T1000 (cell line): ENCODE results near the gene S100Z.
A peak's percentile ranks its signal among the peaks of the same experiment; 100 is the strongest.
"Not testable (repeated sequence)": the region's sequence is repeated elsewhere in the genome, so short reads cannot be mapped to it uniquely, and the experiment has no call there.

Source experiments
- DNase-seq: peaks from one replicate; lab custom pipeline; 2025; ENCODE audit warnings: mixed read lengths; lab: John Stamatoyannopoulos, UW

Gene S100Z

DNA sequence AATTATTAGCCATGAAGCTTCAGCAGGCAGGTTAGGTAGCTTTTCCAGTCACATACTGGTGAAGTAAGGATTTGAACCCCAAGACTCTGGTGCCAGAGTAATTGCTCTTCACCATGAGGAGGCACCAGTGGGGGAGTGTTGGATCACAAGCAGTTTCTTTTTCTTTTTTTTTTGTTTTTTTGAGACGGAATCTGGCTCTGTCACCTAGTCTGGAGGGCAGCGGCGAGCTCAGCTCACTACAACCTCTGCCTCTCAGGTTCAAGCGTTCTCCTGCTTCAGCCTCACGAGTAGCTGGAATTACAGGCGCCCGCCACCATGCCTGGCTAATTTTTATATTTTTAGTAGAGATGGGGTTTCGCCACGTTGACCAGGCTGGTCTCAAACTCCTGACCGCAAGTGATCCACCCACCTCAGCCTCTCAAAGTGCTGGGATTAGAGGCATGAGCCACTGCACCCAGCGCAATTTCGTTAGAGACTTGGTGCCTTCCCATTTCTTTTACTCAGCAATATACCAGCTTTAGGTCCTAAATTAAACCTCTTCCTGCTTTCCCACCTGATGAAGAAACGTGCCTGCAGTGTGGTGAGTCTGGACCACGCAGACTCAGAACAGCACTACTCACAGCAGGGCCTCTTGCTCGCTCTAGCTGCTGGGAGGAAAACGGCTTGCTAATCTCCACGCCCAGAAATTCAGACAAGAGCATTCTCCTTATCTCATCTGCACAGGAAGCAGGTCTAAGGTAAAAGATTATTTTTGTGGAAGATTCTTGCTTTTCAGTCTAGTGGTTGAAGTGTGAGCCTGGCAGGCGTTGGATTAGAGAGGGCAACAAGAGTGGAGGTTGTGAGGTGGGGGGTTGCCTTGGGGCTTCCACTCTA is at the start of gene S100Z:
Gene S100Z (plus strand): TSS at position 596 of the 873 bp plus-strand sequence. CDS start 25,346 bp downstream, outside the sequence.
- DNase-seq: no peak

DNA sequence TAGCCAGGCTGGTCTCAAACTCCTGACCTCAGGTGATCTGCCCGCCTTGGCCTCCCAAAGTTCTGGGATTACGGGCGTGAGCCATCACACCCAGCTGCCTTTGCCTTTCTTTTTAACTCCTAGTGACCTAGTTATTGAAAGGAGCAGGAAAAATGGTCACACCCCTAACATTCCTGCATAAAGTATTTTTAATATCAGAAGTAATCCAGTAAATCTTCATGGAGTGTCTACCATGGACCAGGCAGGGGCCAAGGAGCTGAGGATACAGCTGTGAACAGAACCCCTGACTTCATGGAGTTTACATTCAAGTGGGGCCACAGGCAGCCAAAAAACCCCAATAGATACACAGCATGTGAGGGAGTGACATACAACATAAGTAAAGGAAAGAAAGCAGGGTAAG is 49.2 kb upstream of the S100Z start:
- no peak for DNase-seq

DNA sequence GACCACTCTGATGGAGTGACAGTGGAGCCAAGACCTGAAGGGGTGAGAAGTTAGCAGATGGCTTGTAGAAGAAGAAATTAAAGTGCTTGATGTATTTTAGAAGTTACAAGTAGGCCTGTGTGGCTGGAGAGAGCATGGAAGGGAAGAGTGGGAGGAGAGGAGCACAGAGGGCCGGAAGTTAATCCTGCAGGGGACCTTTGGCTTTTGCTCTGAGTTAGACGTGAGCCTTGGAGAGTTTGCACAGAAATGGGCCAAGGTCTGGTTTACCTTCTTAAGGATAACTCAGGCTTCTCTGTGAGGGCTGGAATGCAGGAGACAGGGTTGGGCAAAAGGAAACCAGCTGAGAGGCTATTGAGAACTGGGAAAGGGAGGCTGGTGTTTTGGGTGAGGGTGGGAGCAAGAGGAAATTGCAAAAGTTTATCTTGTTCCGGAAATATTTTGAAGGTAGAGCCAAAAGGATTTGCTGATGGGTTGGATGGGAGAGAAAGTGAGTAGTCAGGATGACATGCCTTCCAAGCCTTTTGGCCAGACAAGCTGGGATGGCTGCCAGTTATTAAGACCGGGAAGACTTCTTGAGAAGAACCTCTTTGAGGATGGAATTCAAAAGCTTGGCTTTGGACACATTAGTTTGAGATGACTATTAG is 48.5 kb upstream of the S100Z start:
- DNase-seq: no peak

DNA sequence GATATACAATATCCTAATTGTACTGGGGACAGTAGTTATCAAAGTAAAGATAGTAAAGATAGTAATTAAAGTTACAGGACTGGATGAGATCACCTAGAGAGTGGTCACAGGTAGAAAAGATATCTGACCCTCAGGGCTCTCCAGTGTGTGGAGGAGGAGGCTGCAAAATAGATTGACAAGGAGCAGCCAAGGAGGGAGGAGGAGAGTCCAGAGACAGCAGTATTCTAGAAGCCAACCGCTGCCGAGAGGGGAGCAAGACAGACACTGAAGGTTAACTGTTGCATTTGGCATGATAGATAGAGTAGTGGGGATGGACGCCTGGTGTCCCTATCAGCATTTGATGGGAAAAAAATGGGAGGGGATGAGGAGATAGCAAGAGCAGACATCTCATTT is 48.0 kb upstream of the S100Z start:
- no peak for DNase-seq

DNA sequence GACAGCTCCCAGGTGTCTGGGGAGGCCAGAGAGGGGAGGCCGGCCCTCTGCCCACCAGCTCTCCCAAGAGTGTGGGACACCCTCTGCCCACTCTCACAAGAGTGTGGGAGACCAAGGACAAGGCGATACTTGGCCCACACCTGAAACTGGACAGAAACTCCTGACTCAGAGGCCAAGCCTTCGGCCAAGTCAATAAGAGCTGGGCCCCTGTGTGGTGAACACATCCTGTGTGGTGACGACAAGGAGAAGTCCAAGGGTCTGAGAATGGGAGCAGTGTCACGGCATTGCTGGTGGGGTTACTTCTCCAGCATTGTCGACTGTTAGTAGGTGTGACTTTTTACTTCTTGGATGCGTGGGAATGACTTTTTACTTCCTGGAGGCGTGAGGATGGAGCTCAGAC is 45.5 kb upstream of the S100Z start:
- no peak for DNase-seq

DNA sequence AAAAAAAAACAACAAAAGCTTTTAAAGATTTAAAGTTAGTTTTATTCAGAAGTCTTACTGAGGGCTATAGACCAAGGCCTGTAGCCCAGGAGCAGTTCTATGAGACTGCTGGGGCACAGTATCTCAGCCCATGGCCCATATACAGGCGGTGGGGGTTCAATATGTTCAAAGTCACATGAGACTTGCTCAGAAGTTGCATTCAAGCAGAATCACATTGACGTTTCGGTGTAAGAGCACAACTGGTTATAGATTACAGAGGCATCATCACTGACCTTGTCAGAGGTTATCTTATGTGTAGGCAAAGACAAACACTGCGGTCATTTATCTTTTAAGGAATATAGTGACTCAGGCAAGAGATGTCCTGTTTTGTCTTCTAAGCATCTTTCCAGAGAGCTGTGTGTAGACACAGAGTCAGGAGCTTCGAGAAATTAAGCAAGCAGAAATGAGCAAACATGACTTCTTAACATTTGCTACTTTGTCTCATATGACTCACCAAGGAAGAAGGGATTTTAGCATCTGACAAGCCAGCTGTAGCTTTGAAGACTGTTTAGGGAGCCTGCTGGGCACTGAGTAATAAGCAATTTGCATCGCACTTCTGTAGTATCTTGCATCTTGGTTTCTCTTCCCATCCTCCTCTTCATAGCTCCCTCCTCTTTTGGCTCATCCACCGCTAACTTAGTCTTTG is 43.9 kb upstream of the S100Z start:
- DNase-seq: peak; percentile 50

DNA sequence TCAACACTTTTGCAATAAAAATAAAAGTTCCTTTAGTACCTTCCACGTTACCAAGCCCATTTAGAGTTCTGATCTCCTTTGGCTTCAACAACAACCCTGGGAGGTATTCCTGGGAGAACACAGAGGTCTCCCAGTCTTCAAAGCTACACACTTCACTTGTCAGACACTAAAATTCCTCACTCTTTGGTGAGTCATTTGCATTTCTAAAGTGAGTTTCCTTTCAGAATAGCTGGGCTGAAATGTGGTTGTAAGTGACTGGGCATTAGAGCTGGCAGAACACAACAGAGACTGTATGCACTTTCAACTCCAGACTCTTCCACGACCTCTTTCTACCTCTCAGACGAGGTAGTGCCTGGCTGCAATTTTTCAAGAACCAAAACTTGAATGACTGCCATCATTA is 42.5 kb upstream of the S100Z start:
- DNase-seq: peak; percentile 1

DNA sequence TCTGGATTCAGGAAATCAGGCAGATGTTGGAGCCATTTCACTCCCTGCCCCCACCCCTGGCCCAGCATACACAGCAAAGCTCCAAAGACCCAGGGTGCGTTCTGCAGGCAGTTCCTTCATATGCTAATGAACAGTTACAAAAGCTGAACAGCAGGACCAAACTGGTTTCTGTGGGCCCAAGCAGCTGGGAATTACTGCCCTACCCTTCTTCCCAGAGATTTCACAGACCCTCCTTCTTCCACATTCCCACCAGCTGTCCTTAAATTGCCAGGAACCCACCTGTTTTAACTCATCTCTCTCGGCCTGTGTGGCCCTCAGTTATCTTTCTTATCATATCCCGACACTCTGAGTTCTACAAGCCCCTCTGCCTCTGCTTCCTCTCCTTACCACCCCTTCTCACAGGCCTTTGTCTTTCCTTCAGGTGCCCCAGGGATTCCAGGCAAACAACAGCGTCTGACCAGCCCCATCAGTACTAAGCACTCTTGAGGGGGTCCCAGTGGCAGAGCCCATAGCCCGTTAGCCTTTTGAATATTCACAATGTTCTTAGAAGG is 41.6 kb upstream of the S100Z start:
- DNase-seq: no peak

DNA sequence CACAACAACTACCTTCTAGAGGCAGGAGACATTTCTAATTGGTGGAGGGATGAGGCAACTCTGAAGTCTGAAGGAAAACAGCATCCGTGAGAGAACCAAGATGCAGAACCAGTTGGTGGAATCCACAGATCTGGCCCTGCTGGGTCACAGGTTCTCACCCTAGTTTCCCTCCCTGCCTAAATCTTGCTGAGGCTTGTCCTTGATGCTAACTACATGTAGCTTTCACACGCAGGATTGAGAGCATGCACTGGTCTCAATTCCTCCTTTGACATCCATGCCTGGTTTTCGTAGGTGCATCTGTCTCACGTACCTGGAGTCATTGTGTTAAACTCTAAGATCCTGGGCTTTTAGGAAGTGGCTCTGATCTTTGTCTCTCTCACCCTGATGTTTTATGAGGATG is 40.7 kb upstream of the S100Z start:
- DNase-seq: no peak

DNA sequence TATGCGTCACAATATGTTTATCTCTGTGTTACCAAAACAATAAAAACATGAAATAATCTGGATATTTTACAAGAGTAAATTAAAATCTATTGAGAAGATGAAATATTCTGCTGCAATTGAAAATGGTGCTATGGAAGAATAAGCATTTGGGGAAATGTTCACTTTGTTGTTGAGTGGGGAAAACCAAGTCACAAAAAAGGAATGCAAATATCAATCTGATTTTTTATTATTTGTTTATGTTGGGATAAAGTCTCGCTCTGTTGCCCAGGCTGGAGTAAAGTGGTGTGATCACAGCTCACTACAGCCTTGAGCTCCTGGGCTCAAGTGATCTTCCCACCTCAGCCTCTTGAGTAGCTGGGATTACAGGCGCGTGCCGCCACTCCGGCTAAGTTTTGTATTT is 39.6 kb upstream of the S100Z start:
- DNase-seq: no peak

DNA sequence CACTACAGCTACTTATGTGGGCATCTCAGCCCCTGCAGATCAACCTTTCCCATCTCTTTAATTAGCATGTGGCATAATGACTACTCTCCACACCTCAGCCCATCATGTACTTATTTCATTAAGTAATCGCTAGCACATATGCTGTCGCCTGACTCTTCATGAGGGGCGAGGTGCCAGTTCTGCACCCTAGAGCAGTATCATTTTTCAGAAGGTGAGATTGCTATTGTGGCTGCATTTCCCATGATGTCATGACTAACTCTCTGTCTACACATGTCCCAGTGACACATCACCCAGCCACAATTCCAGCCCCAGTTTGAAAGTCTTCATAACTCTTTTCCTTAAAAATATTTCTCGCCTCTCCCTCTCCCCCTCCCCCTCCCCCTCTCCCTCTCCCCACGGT is 38.6 kb upstream of the S100Z start:
- no peak for DNase-seq

DNA sequence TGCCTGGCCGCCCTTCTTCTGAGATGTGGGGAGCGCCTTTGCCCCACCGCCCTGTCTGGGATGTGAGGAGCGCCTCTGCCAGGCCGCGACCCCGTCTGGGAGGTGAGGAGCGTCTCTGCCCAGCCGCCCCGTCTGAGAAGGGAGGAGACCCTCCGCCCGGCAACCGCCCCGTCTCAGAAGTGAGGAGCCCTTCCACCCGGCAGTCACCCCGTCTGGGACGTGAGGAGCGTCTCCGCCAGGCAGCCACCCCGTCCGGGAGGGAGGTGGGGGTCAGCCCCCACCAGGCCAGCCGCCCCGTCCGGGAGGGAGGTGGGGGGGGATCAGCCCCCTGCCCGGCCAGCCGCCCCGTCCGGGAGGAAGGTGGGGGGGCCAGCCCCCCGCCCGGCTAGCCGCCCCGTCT is 37.6 kb upstream of the S100Z start:
- not testable (repeated sequence) for DNase-seq

DNA sequence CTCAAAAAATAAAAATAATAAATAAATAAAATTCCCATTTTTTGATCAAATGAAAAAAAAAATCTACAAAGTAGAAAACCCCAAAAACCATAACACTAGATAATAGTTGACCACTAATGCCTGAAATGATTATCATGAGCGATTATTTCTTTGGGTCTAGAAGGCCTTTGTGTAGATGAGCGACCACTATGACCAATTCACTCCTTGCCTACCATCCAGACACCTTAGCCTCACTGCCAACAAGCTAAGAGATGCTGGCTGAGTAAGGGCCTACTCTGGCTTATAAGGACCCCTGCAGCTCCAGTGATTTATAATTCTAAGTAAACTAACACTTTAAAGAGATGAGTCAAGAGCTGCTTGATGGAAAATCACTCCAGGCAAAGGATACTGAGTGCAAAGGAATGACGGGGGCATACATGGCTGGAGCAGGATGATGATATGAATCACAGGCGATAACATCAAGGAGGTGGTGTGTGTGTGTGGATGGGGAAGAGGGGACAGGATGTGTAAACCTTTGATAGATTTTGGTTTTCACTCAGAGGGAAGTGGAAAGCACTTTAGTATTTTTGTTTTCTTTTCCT is 35.7 kb upstream of the S100Z start:
- peak; percentile 80 for DNase-seq

DNA sequence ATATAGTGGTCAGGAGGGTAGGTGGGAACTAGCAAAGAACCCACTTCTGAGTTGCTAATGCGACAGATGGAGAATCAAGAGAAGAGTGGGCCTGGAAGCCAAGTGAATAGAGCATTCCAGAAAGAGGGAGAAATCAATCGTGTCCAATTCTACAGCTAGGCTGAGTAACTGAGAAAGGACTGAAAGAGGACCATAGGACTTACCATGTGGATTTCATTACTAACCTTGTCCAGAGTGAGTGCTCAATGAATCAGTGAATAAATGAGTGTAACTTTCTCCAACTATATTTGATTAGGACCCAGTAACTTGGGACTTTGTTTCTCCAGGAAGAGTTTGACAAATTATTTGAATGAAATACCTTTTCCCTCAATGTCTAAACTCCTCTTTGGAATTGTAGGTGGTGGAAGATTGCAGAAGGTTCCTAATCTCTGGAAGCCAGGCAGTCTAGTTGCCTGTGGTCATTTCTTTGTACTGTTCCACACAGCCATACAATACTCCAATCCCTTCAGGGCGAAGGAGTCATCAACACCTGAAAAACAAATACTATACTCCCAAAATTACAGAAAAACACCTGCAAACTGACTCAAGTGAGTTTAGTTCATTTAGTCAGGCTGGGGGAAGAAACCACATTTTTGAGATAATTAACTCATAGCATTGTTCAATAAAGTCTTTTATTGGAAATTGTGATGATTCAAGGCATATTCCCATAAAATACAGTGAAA is 33.5 kb upstream of the S100Z start:
- no peak for DNase-seq

DNA sequence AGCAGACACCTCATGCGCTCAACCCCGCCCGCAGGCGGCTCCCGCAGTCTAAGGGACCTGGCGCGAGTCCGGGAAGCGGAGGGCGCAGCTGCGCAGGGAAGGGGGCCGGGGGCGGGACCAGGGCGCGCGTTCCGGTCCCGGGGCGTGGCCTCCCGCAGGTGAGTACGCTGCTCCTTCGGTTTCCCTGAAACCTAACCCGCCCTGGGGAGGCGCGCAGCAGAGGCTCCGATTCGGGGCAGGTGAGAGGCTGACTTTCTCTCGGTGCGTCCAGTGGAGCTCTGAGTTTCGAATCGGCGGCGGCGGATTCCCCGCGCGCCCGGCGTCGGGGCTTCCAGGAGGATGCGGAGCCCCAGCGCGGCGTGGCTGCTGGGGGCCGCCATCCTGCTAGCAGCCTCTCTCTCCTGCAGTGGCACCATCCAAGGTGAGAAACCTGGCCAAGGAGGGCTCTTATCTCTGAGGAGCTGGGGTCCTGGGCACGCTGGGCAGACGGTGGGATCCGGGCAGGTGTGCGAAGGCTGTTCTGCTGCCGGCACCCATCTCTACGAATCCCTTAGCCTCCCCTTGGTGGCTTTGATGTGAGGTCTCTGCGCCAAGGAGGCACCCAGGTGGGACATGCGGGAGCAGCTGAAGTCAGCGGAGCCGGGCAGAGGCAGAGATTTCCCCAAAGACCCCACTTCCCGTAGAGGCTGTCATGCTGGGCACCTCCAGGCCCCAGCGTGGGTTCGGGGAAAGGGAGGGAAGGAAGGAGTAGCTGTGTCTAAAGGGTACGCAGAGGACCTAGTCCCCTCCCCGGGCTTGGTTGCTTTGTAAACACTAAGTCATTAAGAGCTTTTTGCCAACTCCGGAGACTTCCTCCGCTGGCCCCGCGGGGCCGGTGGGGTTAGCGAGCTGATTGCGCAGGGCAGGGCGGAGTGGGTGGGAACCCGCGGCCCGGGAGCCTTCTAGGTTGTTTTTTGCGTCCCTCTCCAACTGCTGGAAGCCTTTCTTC is 30.7 kb upstream of the S100Z start, which contains the start of gene F2RL1:
Gene F2RL1 (plus strand): TSS at position 187 of the 988 bp plus-strand sequence. CDS start 153 bp downstream, at position 340.
- DNase-seq: peak; percentile 73

DNA sequence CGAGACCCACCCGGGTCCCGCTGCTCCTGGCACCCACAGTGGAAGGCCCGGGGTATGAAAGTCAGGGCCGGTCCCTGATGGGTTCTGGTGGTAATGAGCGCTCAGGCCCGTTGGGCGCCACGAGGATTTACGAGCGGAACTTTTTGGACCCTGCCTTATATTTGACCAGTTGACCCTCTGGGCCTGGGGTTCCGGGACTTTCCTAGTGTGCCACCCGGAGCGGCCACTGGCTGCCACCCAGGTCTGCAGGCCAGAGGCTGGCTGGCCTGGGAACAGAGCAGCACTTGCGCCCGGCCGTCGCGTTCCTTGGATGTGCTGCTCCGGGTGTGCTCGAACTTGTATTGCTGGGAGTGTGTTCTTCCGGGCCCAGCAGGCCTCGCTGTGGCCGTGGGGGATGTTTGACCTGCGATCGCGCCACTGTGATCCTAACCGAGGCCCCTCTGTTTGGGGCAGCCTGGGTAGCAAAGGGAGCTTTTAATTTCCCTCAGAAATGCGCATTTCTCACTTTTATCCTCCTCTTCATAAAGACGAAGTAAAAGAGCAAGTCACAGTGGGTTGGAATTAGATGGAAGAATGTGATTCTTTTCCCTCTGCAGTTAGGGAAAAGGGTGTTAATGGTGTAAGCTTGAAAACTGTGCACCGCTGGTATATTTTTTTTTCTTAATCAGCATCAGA is 29.8 kb upstream of the S100Z start:
- DNase-seq: no peak

DNA sequence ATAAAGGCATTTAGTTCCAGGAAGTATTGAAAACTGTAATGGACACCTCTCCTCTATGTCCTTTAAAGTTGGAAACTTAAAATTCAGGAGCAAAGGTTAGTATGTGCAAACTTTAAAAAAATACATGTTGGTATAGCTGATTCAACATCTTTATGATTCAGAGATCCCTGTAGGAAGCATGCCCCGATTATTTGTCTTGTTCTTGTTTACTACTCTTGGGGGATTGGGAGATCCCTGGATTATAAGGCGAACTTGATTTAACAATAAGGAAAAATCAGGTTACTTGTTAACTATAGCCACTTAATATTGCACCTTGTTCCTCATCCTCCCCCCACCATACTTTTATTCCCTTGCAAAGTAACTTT is 29.3 kb upstream of the S100Z start:
- DNase-seq: no peak

DNA sequence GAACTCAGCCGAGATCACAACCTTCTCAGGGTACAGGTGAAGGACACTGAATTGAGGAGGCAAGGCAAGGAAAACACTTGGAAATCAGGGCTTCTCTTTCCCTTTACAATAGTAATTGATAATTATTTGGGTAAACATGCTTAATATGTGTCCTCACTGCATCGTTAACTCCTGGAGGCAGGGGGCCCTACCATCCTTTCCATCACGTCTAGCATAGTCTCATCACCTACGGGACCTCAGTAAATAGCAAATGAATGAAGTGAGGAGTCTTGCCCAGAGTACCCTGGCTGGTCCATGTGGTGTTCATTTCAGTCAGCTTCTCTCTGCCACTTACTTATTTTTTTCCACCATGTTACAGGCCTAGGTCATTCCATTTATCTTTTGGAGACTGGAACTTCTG is 28.7 kb upstream of the S100Z start:
- no peak for DNase-seq

DNA sequence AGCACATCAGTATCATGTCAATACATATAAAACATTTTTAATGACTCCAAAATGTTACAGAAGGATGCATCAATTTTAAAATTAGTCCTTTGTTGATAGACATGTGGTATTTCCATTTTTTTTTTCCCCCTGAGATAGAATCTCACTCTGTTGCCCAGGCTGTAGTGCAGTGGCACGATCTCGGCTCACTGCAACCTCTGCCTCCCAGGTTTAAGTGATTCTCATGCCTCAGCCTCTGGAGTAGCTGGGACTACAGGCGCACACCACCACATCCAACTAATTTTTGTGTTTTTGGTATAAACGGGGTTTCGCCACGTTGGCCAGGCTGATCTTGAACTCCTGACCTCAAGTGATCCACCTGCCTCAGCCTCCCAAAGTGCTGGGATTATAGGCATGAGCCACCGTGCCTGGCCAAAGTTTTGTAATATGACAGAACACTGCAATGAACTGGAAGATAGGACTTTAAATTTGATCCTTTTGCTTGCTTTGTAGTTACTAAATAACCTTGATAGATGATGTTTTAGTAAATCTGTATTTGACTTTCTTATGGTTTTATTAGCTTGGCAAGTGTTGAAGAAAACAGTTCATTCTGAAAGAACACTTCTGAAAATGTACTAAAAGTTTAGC is 27.6 kb upstream of the S100Z start:
- not testable (repeated sequence) for DNase-seq
